HG02610 (cell line): ENCODE measurements around the gene BTBD8.

ENCODE experiments used
- ATAC-seq: cut with Tn5 transposase; IDR thresholded peaks from one replicate; pipeline ENCODE4 v1.9.1; 2021; ENCODE audit warnings: mild to moderate bottlenecking, moderate library complexity; ENCODE audit not compliant: unreplicated experiment

Gene BTBD8

GRCh38 chr1:92188436-92189255, 108.5 kb downstream of the BTBD8 start:
- no peak for ATAC-seq

GRCh38 chr1:92191726-92192125, 111.6 kb downstream of the BTBD8 start:
- no peak for ATAC-seq

- no peak for ATAC-seq
Measured at GRCh38 chr1:92192246-92192645, 112.1 kb downstream of the BTBD8 start.

DNA sequence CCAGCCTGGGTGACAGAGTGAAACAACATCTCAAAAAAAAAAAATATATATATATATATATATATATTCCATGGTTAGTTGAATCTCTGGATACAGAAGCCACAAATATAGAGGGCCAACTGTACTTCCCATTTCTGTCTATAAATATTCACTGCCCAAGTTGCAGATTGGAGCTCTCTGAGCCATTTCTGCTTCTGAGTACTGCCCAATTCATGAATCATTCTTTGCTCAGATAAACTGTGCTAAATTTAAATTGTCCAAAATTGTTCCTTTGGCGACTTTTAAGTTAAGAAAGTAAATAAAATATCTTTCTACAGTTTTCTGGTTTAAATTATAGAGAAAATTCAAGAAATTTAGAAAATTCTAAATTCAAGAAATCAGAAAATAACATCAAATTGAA, 114.4 kb downstream of the BTBD8 start:
- ATAC-seq: no peak

- no peak for ATAC-seq
Measured at GRCh38 chr1:92201973-92202372, 121.8 kb downstream of the BTBD8 start.

DNA sequence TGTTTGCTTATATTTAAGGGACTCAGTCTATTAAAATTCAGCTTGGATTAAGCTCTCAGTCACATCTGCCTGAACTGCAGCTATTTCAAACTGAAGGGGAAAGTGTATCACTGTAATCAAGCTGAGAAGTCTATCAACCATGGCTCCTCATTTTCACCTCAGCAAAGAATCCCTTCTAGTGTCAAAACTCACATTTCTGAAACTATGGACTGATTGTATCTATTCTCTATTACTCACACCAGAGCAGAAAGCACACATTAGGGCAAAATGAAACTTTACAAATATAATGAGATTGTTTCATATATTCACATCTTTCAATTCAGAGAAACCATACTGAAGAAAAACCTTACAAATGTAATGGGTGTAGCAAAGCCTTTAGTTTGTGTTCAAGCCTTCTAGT, 123.0 kb downstream of the BTBD8 start:
- ATAC-seq: no peak

DNA sequence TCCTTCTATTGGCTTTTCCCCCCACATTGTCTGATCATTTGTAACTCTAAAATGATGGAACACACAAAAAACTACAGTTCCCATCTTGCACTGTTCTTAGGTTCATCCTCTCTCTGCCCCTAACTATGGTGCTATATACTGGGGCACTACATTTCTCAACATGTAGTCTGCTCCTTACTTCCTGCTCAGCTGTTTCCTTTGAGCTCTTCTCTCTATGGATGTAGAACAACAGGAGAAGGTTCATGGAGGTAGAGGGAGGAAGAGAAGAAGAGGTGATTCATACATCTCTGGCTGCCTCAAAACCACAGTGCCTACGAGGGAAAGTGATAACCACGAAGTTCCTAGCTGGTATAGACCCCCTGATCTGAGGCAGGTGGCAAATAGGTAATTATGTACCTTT, 130.6 kb downstream of the BTBD8 start:
- no peak for ATAC-seq

GRCh38 chr1:92211166-92211565, 131.0 kb downstream of the BTBD8 start:
- ATAC-seq: no peak

- no peak for ATAC-seq
Measured at GRCh38 chr1:92217721-92218120, 137.6 kb downstream of the BTBD8 start, which contains the start of gene C1orf146. C1orf146 (plus strand) TSS chr1:92217915; CDS start chr1:92231421, 13,506 bp downstream.

DNA sequence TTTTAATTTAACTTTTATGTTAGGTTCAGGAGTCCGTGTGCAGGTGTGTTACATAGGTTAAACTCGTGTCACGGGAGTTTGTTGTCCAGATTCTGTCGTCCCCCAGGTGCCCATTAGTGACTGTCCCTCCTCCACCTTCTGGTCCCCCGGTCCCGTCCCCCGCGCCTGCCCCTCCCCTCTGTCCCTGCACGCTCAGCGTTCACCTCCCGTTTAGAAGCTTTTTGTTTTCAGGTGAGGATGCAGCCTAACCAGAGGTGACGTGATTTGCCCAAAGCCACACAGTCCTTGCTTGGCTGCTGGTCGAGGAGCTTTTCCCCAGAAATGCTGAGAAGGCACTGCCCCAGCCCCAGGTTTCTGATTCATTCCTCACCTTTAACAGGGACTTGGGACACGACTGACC, 138.4 kb downstream of the BTBD8 start:
- no peak for ATAC-seq

GRCh38 chr1:92219028-92219427, 138.9 kb downstream of the BTBD8 start:
- no peak for ATAC-seq

GRCh38 chr1:92228401-92228800, 148.3 kb downstream of the BTBD8 start:
- ATAC-seq: no peak

DNA sequence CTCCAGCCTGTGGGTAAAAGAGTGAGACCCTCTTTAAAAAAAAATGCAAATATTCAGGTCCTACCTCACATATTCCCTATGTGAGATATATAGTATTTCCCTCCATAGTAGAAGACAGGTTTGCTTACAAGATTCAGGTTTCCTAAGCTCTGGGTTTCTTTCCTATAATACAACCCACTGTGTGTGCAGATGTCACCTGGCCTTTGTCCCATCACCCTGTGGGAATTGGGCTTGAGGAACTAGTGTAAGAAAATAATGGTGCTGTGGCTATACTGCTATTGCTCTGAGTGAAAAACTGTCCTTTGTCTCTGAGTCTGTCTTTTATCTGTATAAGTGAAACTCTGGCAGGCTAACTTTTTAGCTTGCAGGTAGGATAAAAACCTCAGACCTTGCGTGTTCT, 150.6 kb downstream of the BTBD8 start:
- ATAC-seq: no peak
